ENCODE data around the gene EPHB6.

EPHB6 gene

GRCh38 chr7:142864980-142865747 lies 10.3 kb downstream of the EPHB6 start:
- no peak for DNase-seq (ENCODE audit: low read depth)

GRCh38 chr7:142865766-142866165 lies 10.9 kb downstream of the EPHB6 start:
- no peak for DNase-seq (ENCODE audit: low read depth)

GRCh38 chr7:142866361-142867096 lies 11.7 kb downstream of the EPHB6 start:
- DNase-seq (ENCODE audit: low read depth), result no peak

GRCh38 chr7:142867097-142867378 lies 12.2 kb downstream of the EPHB6 start:
- no peak for DNase-seq (ENCODE audit: low read depth)

GRCh38 chr7:142867398-142868187 lies 12.7 kb downstream of the EPHB6 start:
- DNase-seq (ENCODE audit: low read depth), result no peak

GRCh38 chr7:142868188-142868985 lies 13.5 kb downstream of the EPHB6 start:
- DNase-seq (ENCODE audit: low read depth), result no peak

- DNase-seq (ENCODE audit: low read depth), result no peak
Observed at GRCh38 chr7:142868986-142869415, 14.1 kb downstream of the EPHB6 start.

GRCh38 chr7:142869434-142869833 lies 14.6 kb downstream of the EPHB6 start:
- DNase-seq (ENCODE audit: low read depth), result no peak

- DNase-seq (ENCODE audit: low read depth), result no peak
Observed at GRCh38 chr7:142870147-142870559, 15.3 kb downstream of the EPHB6 start.

- no peak for DNase-seq (ENCODE audit: low read depth)
Observed at GRCh38 chr7:142870566-142871259, 15.8 kb downstream of the EPHB6 start.

- no peak for DNase-seq (ENCODE audit: low read depth)
Observed at GRCh38 chr7:142871260-142872105, 16.6 kb downstream of the EPHB6 start.

- no peak for DNase-seq (ENCODE audit: low read depth)
Observed at GRCh38 chr7:142872106-142872675, 17.3 kb downstream of the EPHB6 start.

GRCh38 chr7:142873281-142873784 lies 18.5 kb downstream of the EPHB6 start:
- DNase-seq (ENCODE audit: low read depth), result no peak

GRCh38 chr7:142873871-142874270 lies 19.0 kb downstream of the EPHB6 start:
- DNase-seq (ENCODE audit: low read depth), result no peak

GRCh38 chr7:142874409-142874808 lies 19.5 kb downstream of the EPHB6 start:
- no peak for DNase-seq (ENCODE audit: low read depth)

- DNase-seq (ENCODE audit: low read depth), result no peak
Observed at GRCh38 chr7:142874837-142875236, 20.0 kb downstream of the EPHB6 start.

- DNase-seq (ENCODE audit: low read depth), result no peak
Observed at GRCh38 chr7:142875456-142875855, 20.6 kb downstream of the EPHB6 start.

GRCh38 chr7:142876236-142876960 lies 21.5 kb downstream of the EPHB6 start:
- no peak for DNase-seq (ENCODE audit: low read depth)

Measured in activated T-cell treated with anti-CD3 and anti-CD28 coated beads for 1 hour (primary cell).